GM04503 (cell line): ENCODE measurements around the gene ATAD3C.
"Not testable (repeated sequence)": the region's sequence is repeated elsewhere in the genome, so short reads cannot be mapped to it uniquely, and the experiment has no call there.

Source experiments
- DNase-seq: peaks from one replicate; pipeline ENCODE4 v3.0.0-alpha.2; 2012; ENCODE audit warnings: low read depth

ATAD3C gene

DNA sequence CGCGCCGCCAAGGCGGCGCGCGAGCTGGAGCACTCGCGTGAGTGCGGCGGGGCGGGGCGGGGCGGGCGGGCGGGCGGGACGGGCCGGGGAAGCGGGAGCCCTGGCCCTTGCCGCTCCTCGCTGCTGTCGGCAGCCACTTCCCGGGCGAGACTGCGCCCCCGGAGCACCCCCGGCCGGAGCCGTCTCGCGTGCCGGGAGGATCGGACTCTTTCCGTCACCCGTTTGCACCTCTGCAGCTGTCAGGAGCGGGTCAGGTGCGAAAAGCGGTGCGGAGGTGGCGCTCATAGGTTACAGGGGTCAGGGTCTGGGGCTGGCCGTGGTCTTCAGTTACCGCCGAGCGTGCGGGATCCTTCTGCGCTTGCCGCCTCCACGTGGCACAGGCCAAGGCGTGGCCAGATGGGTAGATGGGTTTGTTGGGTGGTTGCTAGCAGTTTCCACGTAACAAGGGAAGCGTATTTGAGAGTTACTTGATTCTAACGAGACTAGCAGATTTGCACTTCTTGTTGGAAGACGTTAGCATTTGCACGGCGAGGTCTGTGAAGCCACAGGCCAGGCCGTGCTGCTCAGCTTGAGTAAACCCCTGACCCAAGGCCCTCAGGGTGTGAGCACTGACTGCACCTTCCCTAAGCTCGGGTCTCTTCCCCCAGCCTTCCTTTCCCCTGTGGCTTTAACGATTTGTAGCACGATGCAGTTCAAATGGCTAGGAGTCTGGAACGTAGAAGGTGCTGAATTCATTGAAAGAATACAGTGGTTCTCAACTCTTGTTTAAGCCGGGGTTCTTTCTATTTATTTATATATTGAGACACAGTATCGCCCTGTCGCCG lies 22.8 kb downstream of the ATAD3C start:
- not testable (repeated sequence) for DNase-seq

- DNase-seq, result not testable (repeated sequence)
Measured at GRCh38 chr1:1476011-1476410, 26.5 kb downstream of the ATAD3C start.

DNA sequence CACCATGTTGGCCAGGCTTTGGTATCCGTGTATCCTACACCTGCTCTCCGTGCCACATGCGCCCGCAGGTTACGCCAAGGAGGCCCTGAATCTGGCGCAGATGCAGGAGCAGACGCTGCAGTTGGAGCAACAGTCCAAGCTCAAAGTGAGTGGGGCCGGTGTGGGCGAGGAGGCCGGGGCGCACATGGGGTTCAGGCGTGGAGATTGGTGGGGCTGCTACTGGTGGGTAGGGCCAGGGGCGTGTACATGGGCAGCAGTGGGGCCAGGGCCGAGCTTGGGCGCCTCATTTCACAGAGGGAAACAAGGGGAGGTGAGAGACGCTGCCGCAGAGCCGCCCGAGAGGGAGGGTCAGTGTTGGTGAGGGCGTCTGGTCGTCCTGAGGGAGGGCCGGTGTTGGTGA lies 27.7 kb downstream of the ATAD3C start:
- DNase-seq, result no peak

DNA sequence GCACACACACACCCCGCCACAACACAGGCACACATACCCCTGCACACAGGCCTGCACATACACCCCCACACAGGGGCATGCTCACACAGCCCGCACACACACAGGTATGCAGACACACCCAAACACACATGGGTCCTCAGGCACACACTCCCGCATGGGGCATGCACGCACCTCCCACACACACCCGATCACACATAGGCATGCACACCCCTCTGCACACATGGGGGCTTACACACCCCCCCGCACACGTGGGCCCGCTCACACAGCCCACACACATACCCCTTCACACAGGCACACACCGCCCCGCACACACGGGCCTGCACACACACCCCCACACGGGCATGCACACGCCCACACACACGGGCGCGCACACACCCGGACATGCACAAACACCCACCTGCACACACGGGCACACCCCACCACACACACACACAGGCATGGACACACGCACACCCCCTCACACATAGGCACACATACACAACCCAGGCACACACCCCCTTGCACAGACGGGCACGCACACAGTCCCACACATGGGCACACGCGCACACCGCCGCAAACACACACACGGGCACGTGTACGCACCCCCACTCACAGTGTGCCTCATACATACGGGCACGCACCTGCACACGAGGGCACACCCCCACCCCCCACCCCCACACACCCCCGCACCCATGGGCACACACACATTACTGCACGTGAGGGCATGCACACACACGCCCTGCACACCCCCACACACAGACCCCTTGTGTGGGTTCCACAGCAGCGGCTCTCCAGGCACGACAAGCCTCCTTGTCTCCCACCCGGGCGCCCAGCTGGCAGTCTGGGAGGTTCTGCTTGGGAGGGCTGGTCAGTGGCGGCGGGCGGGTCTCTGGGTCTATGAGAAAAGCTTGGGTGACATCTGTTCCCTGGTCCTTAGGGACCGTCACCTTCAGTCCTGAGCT lies 30.3 kb downstream of the ATAD3C start:
- DNase-seq, result no peak

GRCh38 chr1:1480488-1480867 lies 31.0 kb downstream of the ATAD3C start:
- DNase-seq, result not testable (repeated sequence)

DNA sequence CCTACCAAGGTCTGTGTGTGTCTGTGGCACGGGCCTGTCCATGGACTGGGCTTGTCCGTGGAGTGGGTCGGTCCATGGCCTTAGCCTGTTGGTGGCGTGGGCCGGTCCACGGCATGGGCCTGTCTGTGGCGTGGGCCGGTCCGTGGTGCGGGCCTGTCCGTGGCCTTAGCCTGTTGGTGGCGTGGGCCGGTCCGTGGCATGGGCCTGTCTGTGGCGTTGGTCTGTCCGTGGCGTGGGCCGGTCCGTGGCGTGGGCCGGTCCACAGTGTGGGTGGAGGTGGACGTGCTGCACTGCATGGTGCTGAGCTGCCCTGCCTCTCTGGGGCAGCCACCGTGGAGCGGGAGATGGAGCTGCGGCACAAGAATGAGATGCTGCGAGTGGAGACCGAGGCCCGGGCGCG lies 32.3 kb downstream of the ATAD3C start:
- not testable (repeated sequence) for DNase-seq

DNA sequence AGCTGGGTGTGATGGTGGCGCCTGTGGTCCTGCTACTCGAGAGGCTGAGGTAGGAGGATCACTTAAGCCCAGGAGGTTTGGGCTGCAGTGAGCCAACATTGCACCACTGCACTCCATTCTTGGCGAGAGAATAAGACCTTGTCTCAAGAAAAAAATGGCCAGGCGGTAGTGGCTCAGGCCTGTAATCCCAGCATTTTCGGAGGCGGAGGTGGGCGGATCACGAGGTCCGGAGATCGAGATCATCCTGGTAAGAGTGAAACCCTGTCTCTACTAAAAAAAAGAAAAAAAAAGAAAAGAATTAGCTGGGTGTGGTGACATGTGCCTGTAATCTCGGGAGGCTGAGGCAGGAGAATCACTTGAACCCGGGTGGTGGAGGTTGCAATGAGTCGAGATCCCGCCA lies 33.4 kb downstream of the ATAD3C start:
- DNase-seq, result no peak

GRCh38 chr1:1483714-1484113 lies 34.2 kb downstream of the ATAD3C start:
- no peak for DNase-seq

GRCh38 chr1:1484976-1485750 lies 35.7 kb downstream of the ATAD3C start:
- DNase-seq, result not testable (repeated sequence)

DNA sequence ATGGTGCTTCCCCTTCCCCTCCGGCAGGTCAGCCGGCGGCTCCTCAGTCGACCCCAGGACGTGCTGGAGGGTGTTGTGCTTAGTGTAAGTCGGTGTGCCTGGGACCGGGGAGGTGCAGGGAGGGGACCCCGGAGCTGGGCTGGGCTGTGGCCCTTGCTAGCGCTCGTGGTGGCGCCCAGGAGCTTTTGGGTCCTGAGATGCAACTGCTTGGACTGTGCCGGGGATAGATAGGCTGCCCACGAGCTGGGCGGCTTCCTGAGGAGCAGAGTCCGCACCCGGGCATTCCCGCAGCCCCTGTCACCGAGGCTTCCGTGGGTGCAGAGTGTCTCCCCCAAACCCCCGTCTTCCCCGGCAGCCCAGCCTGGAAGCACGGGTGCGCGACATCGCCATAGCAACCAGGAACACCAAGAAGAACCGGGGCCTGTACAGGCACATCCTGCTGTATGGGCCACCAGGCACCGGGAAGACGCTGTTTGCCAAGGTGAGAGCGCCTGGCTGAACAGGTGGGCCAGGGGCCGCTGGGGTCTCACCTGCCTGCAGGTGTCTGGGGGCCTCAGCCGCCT lies 36.3 kb downstream of the ATAD3C start:
- DNase-seq, result not testable (repeated sequence)

GRCh38 chr1:1487701-1488100 lies 38.2 kb downstream of the ATAD3C start:
- DNase-seq, result no peak

DNA sequence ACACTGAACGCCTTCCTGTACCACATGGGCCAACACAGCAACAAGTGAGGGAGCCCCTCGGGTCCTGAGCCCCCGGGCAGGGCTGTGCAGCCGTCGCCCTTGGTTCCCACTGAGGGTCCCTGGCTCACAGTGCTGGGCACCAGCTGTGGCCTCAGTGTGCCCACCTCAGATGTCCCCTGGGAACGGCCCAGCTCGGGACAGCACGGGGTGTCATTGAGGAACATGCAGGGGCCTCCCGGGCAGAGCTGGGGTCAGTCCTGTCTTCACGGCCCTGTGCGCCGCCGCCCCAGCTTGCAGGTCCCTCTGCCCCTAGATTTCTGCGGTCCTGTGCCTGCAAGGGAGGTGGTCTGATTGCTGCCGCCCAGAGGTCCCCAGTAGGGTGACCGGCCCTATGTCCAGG lies 39.7 kb downstream of the ATAD3C start:
- DNase-seq, result no peak

DNA sequence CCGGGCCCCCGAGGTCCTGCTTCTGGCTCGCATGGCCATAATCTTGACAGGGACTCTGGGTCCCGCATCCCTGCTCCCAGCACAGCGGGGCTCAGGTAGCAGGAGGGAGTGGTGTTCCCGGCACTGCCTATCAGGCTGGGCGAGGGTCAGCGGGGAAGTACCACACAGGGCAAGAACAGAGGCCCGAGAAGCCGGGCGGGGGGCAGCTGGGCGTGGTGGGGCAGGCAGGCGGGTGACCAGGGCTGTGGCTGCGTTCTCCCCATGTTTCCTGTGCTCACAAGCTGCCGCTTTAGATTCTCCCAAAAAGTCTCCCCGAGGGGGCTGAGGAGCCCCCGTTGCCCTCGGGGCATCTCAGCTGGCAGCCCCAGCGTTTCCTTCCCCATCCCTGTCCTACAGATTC lies 40.4 kb downstream of the ATAD3C start:
- no peak for DNase-seq

- no peak for DNase-seq
Measured at GRCh38 chr1:1490633-1491230, 41.2 kb downstream of the ATAD3C start.

DNA sequence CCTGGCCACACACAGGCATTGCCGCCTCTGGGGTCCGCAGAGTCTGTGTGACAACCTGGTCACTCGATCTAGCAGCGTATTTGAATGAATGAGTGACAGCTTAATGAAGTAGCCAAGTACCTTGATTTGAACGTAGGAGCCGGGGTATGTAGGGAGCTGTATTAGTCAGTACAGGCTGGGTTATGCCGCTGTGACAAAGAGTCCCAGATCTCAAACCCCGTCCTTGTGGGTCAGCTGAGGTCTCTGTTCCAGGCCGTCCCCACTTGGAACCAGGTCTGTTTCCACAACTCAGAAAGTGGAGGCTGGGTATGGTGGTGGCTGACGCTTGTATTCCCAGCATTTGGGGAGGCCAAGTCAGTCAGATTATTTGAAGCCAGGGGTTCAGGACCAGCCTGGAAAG lies 42.1 kb downstream of the ATAD3C start:
- DNase-seq, result no peak

DNA sequence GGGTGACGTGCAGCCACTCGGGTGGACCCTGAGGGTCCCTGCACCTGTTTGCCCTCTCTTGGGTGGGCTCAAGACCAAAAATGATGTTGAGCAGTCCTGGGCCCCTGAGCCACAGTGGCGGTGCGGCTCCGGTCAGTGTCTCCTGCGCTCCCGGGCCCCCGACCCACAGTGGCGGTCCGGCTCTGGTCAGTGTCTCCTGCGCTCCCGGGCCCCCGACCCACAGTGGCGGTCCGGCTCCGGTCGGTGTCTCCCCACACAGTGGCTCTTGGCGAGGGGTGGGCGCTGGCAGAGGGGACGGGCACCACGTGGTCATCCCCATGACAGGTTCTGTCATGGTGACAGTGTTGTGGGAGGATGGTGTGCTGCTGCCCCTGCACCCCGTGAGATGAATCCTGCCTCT lies 44.8 kb downstream of the ATAD3C start:
- DNase-seq, result not testable (repeated sequence)

- not testable (repeated sequence) for DNase-seq
Measured at GRCh38 chr1:1495461-1495975, 46.0 kb downstream of the ATAD3C start.

DNA sequence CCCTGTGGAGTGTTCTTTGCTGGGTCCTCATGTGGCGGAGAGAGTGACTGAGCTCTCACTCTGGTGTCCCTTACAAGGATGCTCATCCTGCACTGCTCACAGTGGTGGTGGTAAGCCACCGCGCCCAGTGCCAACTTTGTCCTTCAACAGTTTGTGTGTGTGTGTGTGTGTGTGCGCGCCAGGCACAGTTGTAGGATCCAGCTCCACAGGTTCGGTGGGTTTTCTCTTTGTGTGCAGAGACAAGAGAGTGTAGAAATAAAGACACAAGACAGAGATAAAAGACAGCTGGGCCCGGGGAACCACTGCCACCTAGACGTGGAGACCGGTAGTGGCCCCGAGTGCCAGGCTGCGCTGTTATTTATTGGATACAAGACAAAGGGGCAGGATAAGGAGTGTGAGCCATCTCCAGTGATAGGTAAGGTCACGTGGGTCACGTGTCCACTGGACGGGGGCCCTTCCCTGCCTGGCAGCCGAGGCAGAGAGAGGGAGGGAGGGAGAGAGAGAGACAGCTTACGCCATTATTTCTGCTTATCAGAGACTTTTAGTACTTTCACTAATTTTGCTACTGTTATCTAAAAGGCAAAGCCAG lies 55.4 kb downstream of the ATAD3C start:
- not testable (repeated sequence) for DNase-seq

DNA sequence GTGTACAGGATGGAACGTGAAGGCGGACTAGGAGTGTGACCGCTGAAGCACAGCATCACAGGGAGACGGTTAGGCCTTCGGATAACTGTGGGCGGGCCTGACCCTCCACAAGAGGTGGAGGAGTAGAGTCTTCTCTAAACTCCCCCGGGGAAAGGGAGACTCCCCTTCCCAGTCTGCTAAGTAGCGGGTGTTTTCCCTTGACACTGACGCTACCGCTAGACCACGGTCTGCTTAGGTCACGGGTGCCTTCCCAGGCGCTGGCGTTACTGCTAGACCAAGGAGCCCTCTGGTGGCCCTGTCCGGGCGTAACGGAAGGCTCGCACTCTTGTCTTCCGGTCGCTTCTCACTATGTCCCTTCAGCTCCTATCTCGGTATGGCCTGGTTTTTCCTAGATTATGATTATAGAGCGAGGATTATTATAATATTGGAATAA lies 55.9 kb downstream of the ATAD3C start:
- not testable (repeated sequence) for DNase-seq

- not testable (repeated sequence) for DNase-seq
Measured at GRCh38 chr1:1505801-1506200, 56.3 kb downstream of the ATAD3C start.

- no peak for DNase-seq
Measured at GRCh38 chr1:1507305-1507704, 57.8 kb downstream of the ATAD3C start.
